KMS-11 (cell line): ENCODE data around the gene SETD4.

Experiments
- H2AFZ ChIP-seq: fragments of 200-600 bp; sonication (generic); 2 replicates; pipeline ENCODE4 v1.6.1; 2016; ENCODE audit warnings: antibody characterized with exemption, mixed run types, low read depth
- H3K27ac ChIP-seq: fragments of 200-600 bp; sonication (generic); 2 replicates; pipeline ENCODE4 v1.6.1; 2016; ENCODE audit warnings: mild to moderate bottlenecking, mixed run types
- H3K27me3 ChIP-seq: fragments of 200-600 bp; sonication (generic); 2 replicates; pipeline ENCODE4 v1.6.1; 2017; ENCODE audit warnings: mild to moderate bottlenecking, low read depth, mixed run types, moderate library complexity; ENCODE audit not compliant: insufficient read depth
- H3K36me3 ChIP-seq: fragments of 200-600 bp; sonication (generic); 2 replicates; pipeline ENCODE4 v1.6.1; 2017; ENCODE audit warnings: mild to moderate bottlenecking, mixed run types; ENCODE audit not compliant: insufficient read depth
- H3K4me1 ChIP-seq: fragments of 200-600 bp; sonication (generic); 2 replicates; pipeline ENCODE4 v1.6.1; 2016; ENCODE audit warnings: mild to moderate bottlenecking, low read depth, mixed run types; ENCODE audit not compliant: poor library complexity, severe bottlenecking
- H3K4me2 ChIP-seq: fragments of 200-600 bp; sonication (generic); 2 replicates; pipeline ENCODE4 v1.7.0; 2016; ENCODE audit warnings: mild to moderate bottlenecking, mixed run types
- H3K4me3 ChIP-seq: fragments of 200-600 bp; sonication (generic); IDR thresholded peaks from 2 replicates; pipeline ENCODE4 v1.6.1; 2017; ENCODE audit warnings: low read depth, low read length, mixed read lengths; ENCODE audit not compliant: insufficient read depth
- H3K79me2 ChIP-seq: fragments of 200-600 bp; sonication (generic); 2 replicates; pipeline ENCODE4 v1.6.1; 2016; ENCODE audit warnings: low read depth, mixed run types; ENCODE audit not compliant: insufficient read depth
- H3K9ac ChIP-seq: fragments of 200-600 bp; sonication (generic); 2 replicates; pipeline ENCODE4 v1.6.1; 2016; ENCODE audit warnings: mild to moderate bottlenecking, mixed run types
- H4K20me1 ChIP-seq: fragments of 200-600 bp; sonication (generic); 2 replicates; pipeline ENCODE4 v1.6.1; 2016; ENCODE audit warnings: mild to moderate bottlenecking, mixed run types; ENCODE audit not compliant: insufficient read depth
- TF ChIP-seq, protein P1 (sequence below): fragments of 200-600 bp; sonication (generic); conservative IDR thresholded peaks from 2 replicates; pipeline ENCODE4 v1.6.1; 2017; ENCODE audit warnings: low read depth, mild to moderate bottlenecking, antibody characterized with exemption, low read length, moderate library complexity, mixed read lengths

SETD4 gene

DNA sequence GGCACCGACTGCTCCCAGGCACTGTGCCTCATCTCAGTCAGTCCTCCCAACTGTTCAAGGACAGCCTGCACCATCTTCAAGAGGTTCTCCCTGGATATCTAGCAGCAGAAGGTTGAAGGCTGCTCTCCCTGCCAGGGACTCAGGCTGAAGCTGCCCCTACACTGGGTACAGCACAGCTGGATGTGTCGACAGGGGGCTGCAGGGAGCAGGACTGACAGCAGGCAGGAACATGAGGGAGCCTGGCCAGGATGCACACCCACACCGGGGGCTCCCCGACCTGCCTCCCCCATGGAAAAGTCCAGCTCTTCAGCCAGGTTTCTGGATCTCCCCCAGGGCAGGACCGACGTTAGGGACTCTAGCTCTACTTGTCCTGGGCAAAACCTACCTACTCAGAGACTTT is 20.5 kb downstream of the SETD4 start:
- Histone ChIP-seq H4K20me1 (no peaks in the 10 kb centered on the region), H3K27ac (no peak overlapping the region), H2AFZ (no peak overlapping the region), H3K4me3 (no peak overlapping the region), H3K27me3 (no peaks in the 10 kb centered on the region), H3K4me2 (no peak overlapping the region), H3K9ac (no peak overlapping the region), H3K79me2 (no peaks in the 10 kb centered on the region), H3K4me1 (no peaks in the 10 kb centered on the region), H3K36me3 (0 out of 2 replicates have a peak, but pooled peaks cover 13% of the 10 kb centered on the region)
- TF ChIP-seq, protein P1, sequence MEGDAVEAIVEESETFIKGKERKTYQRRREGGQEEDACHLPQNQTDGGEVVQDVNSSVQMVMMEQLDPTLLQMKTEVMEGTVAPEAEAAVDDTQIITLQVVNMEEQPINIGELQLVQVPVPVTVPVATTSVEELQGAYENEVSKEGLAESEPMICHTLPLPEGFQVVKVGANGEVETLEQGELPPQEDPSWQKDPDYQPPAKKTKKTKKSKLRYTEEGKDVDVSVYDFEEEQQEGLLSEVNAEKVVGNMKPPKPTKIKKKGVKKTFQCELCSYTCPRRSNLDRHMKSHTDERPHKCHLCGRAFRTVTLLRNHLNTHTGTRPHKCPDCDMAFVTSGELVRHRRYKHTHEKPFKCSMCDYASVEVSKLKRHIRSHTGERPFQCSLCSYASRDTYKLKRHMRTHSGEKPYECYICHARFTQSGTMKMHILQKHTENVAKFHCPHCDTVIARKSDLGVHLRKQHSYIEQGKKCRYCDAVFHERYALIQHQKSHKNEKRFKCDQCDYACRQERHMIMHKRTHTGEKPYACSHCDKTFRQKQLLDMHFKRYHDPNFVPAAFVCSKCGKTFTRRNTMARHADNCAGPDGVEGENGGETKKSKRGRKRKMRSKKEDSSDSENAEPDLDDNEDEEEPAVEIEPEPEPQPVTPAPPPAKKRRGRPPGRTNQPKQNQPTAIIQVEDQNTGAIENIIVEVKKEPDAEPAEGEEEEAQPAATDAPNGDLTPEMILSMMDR = no peak

DNA sequence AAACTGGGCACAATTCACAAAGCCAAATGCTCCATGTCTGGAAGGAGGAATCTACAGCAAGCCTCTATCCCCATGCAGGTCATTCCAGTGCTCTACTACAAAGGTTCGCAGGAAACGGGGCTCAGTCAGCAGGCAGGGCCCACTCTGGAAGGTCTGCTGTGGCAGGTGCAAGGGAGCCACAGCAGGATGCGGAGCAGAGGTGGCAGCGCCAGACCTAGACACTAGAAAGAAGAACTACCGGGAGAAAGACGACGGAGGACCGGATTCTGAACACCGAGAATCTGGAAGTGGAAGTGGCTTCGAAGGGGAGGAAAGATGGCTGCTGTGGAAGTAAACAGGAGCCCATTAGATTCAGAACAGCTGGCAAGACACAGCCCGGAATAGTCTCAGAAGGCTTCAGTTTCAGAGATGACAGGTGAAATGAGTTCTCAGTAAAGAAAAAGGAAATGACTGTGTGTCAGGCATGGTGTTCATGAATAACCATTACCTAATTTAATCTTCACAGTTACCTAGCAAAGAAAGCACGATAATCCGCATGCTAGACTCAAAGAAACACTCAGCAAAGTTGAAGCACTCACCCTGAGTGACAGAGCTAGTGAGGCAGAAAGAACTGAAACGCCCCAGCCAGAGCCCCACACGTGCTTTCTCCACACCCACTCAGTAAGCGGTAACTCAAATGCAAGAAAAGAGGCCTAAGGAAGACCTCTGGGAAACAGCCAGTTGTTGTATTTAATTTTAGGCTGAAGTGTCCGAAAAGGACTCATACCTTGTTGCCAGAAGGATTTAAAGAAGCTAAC is 21.4 kb downstream of the SETD4 start:
- no peak overlapping the region for H2AFZ ChIP-seq
- H3K4me2 ChIP-seq = no peak overlapping the region
- H3K27me3 ChIP-seq = no peaks in the 10 kb centered on the region
- TF ChIP-seq, protein P1 = no peak
- H3K27ac ChIP-seq = no peak overlapping the region
- H3K4me1 ChIP-seq = no peaks in the 10 kb centered on the region
- H4K20me1 ChIP-seq = no peaks in the 10 kb centered on the region
- H3K4me3 ChIP-seq = no peak overlapping the region
- no peak overlapping the region for H3K9ac ChIP-seq
- H3K36me3 ChIP-seq = 0 out of 2 replicates have a peak, but pooled peaks cover 9% of the 10 kb centered on the region
- no peaks in the 10 kb centered on the region for H3K79me2 ChIP-seq

DNA sequence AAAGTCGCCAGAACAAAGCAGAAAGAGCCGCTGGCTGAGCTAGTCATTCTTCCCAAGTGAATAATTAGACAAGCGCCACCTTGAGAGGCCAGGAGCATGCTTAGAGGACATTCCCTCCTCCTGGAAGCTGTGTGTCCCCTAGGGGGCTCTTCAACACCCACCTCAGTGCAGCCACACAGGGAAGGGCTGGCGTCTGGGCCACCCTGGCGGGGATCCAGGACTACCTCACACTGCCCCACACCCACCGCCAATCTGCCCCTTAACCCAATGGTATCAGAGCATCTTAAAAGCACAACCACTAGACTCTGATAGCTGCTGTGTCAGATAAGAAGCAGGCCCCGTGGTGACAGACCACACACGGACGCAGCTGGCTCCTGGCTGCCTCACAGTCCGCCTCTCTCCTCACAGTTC is 24.9 kb downstream of the SETD4 start:
- H4K20me1 ChIP-seq = no peaks in the 10 kb centered on the region
- H3K79me2 ChIP-seq = no peaks in the 10 kb centered on the region
- no peak overlapping the region for H2AFZ ChIP-seq

DNA sequence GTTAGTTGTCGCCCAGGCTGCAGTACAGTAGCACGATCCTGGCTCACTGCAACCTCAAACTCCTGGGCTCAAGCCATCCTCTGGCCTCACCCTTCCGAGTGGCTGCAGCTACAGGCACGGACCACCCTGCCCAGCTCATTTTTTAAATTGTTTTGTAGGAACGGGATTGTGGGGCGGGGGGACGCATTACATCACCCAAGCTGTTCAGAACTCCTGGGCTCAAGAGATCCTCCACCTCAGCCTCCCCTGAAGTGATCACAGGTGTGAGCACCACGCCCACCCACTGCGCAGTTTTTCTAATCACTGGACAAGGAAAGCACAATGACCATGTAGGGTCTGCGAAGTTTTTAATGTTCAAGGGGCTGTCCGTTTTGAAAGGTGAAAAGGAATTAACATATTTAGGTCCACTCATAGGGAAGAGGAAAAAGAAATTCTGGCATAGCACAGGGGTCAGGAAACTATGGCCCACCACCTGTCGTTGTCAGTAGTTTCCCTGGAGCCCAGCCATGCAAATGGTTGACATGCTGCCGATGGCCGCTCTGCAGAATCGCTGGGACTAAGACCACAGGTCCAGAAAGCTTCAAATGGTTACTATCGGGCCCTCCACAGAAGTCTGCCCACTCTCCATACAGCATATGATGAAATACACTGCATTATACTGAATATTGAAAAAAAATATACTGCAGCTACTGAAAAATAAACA is 26.0 kb downstream of the SETD4 start:
- Histone ChIP-seq H3K27me3 (no peaks in the 10 kb centered on the region), H3K4me3 (no peak overlapping the region), H3K4me1 (peaks cover under 1% of the 10 kb centered on the region), H3K79me2 (no peaks in the 10 kb centered on the region), H4K20me1 (no peaks in the 10 kb centered on the region), H3K4me2 (no peak overlapping the region), H3K9ac (no peak overlapping the region), H2AFZ (no peak overlapping the region), H3K36me3 (no peaks in the 10 kb centered on the region), H3K27ac (no peak overlapping the region)
- TF ChIP-seq, protein P1 = no peak

More for the DNA sequence above, 24.9 kb downstream of the SETD4 start:
- no peak overlapping the region for H3K4me2 ChIP-seq
- no peak overlapping the region for H3K9ac ChIP-seq
- TF ChIP-seq, protein P1 = no peak
- H3K36me3 ChIP-seq = no peaks in the 10 kb centered on the region
- H3K4me3 ChIP-seq = no peak overlapping the region
- H3K4me1 ChIP-seq = no peaks in the 10 kb centered on the region
- no peaks in the 10 kb centered on the region for H3K27me3 ChIP-seq
- H3K27ac ChIP-seq = no peak overlapping the region
